OCI-LY3 (cell line): ENCODE data around the gene VTI1B.

Experiments
- CTCF ChIP-seq: fragments of 200-600, 300-600 bp; sonication (generic); IDR thresholded peaks from 2 replicates; pipeline ENCODE4 v1.5.1; 2014; ENCODE audit warnings: antibody characterized with exemption, low read length, low read depth
- EZH2phosphoT487 ChIP-seq: fragments of 200-600 bp; shearing (Covaris generic); IDR thresholded peaks from 2 replicates; pipeline ENCODE4 v1.6.1; 2018; ENCODE audit warnings: antibody characterized with exemption, mixed run types, low read depth

- TF ChIP-seq CTCF (no peak), EZH2phosphoT487 (no peak)
Measured at GRCh38 chr14:67643713-67644112, 30.7 kb downstream of the VTI1B start.
